GM18508 (cell line): Measurements from ENCODE around the gene TMEM147.

Experiments used
- ATAC-seq: cut with Tn5 transposase; IDR thresholded peaks from one replicate; pipeline ENCODE4 v1.9.1; 2021; ENCODE audit warnings: moderate number of reproducible peaks; ENCODE audit not compliant: insufficient read depth, unreplicated experiment

Gene TMEM147, protein sequence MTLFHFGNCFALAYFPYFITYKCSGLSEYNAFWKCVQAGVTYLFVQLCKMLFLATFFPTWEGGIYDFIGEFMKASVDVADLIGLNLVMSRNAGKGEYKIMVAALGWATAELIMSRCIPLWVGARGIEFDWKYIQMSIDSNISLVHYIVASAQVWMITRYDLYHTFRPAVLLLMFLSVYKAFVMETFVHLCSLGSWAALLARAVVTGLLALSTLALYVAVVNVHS

DNA sequence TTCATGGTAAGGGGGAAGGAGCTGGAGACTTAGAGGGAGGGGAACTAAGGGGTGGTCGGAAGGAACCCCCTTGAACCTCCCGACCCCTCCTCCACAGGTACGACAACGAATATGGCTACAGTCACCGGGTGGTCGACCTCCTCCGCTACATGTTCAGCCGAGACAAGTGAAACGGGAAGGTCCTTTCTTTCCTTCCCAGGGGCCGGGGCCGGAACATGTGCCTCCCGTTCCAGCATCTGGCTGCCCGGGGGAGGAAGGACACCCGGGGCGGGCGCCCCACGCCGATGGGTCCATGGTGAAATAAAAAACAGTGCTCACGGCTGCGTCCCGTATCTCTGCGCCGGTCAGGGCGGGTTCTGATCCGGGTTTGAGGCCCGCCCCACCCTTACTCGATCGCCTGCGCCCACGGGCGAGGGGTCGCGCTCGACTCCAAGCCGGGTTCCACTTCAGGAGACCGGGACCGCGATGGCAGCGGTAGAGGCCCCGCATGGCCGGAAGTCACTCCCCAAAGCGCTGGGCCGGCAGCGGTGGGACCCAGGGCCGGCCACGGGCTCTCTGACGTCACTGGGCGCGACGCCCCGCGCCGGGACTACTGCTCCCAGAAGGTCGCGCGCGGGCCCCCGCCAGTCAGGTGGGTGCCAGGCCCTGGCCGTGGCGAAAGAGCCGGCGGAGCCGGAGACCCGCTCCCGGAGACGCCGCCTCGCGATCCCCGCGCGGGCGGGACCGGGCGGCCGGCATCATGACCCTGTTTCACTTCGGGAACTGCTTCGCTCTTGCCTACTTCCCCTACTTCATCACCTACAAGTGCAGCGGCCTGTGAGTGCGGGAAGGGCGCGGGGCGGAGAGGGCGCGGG lies at the start of gene TMEM147:
Gene TMEM147, plus strand, starts transcription at position 626 of the 854 bp plus-strand sequence. Its CDS starts 114 bp downstream, at position 740.
- ATAC-seq: no peak

DNA sequence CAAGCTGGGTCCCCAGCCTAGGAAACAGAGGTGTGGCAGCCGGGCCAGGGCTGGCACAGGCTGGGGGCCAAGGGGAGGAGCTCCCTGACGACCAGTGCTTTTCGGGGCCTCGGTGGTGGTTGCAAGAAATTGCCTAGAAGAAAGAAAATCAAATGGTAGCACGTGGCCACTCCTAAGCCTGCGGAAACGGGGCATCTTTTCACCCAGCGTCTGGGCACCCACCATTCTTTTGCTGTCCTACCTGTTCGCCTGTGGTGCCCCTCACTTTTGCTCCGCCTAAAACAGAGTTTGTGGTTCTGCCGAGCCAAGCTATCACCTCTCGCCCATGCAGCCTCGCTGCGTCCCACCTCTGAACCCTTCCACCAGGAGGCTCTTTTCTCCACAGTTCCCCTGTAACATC lies 48.0 kb upstream of the TMEM147 start:
- ATAC-seq: no peak

DNA sequence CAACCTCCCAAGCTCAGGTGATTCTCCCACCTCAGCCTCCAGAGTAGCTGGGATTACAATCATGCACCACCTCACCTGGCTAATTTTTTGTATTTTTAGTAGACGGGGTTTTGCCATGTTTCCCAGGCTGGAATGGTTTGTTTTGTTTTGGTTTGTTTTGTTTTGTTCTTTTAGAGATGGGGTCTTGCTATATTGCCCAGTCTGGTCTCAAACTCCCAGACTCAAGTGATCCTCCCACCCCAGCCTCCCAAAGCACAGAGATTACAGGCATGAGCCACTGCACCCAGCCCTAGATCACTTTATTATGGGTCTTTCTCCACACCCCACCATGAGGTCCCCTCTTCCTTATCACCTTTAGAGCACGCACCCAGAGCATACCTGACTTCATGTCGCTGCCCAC lies 47.2 kb upstream of the TMEM147 start:
- no peak for ATAC-seq

DNA sequence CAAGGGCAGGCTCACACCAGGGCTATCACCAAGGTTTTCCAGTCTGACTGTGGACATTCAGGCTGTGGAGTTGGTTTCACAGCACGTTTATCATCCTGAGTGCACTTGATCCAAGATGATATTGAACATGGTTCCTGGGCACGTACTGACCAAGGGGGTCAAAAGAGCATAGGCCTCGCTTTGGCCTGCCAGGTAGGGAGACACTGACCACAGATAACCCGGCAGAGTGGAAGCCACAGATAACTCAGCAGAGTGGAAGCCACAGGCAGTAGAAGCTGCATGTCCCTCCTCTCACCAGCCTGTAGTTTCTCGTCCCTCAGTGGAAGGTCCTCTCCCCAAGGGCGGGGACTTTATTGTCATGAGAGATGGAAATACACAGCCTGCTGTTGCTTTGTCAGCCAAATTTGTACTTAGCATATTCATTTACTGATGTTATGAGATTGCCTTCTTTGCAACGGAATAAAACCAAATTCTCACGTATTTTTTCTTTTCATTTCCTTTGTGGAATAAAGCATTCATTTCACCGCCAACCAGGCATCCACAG lies 46.4 kb upstream of the TMEM147 start:
- no peak for ATAC-seq

DNA sequence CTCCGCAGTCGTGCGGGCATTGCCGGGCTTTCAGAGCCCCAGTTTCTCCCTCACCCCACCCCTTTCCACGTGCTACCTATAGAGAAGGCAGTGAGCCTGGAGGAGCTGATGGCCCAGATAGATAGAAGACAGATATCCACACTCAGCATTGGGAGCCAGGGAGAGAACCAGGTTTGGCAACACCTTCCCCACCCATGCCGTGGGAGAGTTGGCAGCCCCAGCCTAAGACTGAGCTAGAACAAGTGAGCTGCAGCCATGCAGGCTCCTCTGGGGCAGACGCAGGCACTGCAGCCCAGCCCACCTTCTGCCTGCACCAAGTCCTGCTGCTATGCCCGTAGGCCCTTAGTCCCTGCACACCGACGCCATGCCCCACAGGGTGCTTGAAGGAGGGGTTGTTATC lies 44.8 kb upstream of the TMEM147 start:
- no peak for ATAC-seq

DNA sequence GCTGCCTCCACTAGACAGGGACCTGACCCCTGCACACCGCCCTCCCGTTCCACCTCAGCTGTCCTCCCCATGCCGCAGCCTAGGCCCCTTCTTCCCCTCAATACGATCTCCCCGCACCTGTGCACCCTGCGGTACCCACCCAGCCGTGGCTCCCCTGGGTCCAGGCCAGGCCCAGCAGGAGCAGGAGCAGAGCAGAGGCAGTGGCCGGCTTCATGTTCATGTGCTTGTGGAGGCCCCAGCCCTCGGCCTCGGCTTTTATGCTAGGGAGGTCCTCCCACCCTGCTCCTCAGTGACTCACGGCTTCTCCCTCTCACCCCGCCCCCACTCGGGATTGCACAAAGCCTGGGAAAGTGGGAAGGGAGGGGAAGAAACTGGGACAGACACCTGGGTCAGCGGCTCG lies 43.7 kb upstream of the TMEM147 start:
- no peak for ATAC-seq

DNA sequence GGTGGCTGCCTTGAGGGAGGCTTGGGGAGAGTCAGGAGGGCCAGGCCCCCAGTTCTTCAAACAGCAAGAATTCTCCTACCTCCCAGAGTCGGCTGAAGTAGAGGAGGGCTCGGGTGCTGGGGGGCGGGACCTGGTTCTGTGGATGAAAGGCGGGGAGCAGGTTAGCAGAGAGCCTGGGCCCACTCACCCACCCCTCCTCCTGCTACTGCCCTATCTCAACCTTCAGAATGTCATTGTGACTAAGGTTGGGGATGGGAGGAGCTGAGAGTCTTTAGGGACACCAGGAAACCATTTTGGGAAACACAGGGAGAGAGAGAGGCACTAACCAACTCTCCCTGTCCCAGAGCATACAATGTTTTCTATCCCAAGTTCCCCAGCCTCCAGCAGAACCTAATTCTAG lies 42.7 kb upstream of the TMEM147 start:
- ATAC-seq: no peak

DNA sequence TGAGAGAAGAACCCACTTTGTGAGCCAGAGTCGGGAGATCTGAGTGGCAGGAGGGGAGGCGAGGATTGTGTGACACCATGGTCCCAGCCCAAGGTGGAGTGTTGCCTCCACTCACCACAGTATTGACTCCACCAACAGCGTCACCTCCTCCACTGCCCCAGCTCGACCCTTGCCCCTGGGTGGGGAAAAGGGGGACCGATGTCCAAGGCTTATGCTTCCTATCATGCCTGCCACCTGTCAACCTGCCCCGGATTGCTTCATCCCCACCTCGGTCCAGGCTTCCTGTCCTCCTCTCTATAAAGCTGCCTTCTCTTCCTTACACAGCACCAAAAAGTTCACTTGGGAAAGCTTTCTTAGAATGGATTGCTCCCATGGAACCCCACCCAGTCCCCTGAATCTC lies 39.4 kb upstream of the TMEM147 start:
- ATAC-seq: no peak

DNA sequence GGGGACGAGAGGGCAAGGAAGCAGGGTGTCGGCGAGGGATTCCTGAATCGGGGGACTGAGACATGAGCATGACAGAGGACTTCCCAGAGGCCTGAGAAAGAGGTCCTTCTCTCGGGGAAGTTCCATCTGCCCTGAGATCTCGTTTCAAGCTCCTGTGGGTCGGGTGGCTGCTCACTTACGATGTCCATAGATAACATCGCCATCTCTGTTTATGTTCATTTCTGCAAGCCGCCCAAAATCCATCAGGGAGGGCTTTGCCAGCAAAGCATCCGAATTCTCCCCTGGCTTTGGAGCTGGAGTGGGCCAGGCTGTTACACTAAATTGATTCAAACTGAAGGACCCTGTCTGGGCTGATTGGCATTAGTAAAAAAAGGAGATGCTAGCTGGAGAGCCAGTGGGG lies 37.9 kb upstream of the TMEM147 start:
- ATAC-seq: no peak

DNA sequence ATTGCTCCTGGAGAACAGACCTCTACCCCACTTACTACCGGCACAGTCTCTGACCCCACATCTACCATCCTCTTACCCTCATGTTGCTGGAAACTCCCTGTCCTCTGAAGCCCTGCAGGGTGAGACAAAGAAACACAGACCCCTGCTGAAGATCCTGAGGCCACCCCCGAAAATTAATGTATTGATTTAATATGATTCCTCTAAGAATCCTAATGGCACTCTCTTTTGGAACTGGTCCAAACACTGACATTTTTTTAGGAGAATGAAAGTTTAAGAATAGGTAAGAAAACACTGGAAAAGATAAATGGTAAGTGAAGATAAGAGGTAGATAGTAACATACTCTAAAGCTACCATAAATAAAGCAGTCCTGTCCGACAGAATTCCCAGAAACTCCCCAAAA lies 37.3 kb upstream of the TMEM147 start:
- no peak for ATAC-seq

DNA sequence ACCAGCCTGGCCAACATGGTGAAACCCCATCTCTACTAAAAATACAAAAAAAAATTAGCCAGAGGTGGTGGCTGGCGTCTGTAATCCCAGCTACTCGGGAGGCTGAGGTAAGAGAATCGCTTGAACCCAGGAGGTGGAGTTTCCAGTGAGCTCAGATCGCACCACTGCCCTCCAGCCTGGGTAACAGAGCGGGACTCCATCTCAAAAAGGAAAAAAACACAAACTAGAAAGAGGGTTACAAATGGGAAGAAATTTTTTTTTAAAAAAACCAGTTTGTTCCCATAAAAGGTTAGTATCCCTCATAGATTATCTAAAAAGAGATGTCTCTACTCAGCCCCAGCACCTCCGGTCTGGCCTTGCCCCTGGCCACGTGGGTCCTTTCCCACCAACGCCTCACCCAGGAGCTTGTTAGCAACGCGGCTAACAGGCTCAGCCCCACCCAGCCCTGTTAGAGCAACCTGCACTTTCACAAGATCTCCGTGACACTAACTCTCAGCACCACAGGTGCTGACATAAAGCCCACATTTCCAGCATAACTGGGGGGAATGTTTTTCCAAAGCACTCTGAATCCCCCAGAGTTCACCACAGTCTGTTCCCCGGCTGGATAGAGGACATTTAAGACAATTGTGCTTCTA lies 36.3 kb upstream of the TMEM147 start:
- no peak for ATAC-seq

DNA sequence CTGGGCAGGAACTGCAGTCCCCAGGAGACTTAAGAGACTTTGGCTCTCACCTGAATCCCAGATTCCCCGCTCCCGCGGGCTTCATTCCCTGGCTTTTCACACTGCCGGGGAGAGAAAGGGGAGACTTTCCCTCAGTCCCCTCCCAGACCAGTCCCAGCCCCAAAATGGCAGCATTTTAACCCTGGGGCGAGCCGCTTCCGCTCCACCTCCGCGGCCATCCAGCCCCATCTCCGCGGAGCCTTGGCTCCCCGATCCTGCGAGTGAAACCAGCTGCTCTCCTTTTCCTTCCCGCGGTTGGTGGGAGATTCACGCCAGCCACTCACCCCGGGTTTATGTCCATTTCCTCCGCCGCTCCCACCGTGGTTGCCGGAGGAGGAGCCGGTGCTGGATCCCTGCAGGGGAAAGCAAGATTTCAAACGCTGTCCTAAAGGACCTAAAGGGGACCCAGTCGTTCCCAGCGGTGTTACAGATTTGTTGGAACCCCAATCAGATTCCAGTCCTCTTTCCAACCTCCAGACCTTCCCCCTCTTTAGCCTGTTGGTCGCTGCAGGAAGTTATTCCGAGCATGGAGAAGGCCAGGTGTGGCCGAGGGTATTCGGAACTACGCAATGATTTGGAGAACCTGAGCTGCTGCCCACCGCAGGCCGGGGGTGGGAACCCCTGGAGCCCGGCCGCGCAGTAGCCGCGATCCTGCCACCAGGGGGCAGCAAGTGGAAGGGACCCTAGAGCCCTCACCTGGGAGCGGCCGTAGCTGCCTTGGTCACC lies 35.4 kb upstream of the TMEM147 start:
- no peak for ATAC-seq

DNA sequence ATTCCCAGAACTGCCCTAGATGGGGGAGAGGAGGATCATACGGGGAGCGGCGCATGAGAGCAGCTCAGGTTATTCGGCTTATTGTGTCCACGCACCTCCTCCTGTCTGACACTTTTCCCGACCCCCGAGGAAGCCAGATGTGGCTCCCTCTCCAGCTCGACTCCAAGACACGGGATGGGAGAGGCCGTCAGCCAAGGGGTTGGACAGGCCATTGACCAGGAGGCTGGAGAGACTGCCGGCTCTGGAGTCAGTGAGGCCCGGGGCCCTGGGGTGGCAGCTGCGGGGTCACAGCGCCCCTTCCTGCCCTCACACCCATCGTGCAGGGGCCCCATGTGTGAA lies 34.8 kb upstream of the TMEM147 start:
- no peak for ATAC-seq

DNA sequence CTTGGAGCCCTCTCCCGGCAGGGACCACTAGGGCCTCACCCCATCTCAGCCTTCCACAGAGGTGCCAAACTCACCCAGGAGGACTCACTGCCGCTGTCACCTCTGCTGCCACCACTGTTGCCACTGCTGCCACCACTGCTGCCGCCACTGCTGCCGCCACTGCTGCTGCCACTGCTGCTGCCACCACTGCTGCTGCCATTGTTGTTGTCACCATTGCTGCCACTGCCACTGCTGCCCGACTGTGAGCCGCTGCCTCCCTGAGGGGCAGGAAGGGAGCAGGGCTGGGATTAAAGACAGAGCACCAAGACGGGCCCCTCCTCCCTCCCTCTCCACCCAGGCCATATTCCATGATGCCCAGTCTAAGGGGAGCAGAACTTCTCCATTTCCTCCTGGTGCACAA lies 34.1 kb upstream of the TMEM147 start:
- ATAC-seq: no peak

DNA sequence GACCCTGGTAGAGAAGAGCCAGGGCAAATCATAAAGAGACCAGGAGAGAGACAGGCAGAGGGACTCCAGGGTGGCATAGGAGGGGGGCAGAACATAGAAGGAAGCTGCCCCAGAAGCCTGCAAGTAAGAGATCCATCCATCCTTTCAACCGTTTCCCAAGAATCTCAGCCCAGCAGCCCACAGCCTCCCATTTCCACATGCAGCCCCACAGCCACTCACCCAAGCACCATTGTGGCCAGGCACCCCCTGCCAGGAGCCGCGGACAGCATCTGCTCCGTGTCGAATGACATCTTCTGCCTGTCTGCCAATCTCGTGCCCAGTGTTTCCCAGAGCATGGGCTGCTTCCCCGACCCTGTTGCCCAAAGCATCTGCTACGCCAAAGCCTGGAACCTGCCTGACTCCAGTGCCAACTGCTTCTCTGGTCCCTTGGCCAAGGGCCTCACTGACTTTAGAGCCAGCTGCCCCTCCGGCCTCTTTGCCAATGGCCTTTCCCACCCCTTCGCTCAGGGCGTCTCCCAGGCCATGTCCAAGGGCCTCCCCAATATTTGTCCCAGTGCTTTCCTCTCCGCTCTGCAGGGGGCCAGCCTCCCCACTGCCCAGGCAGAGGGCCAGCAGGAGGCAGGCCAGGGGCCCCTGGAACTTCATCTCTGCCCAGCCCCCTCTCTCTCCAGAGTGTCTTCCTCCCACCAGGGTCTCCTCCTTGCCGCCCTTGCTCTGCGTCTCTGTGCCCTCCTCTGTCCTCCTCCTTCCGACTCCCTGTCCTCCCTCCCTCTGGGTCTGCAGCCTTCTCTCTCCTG lies 32.4 kb upstream of the TMEM147 start:
- ATAC-seq: no peak

DNA sequence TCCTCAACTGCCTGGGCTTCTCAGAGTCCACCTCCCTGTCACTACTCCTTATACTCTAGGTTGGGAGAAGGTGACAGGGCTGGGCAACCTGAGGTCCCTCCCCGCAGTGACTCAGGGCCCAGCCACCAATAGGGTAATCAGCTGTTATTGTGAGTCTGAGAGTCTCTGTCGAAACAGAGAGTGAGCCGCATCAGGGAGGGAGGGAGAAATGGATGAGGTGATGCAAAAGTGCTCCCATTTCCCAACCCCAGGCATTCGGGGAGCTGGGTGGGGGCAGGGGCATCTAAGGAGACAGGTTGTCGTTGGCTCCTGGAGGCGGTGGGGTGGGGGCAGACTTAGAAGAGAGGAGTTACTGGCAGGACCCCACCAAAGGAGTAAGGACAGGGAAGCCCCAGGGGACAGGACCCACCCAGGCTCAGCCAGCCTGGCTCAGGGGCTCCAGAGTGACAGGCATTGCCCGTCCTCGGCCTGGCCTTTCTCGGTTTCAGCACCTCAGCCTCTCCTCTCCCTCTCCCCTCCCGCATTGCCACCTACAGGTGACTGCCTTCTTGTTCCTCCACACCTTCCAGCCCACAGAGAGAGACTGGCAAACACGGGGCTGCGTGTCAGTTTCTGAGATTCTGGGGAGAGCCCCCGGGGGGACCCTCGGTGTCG lies 31.7 kb upstream of the TMEM147 start, which contains the start of gene DMKN:
Gene DMKN, minus strand, starts transcription at position 22 of the 654 bp plus-strand sequence. CDS start 174 bp downstream, outside the sequence.
- ATAC-seq: no peak

DNA sequence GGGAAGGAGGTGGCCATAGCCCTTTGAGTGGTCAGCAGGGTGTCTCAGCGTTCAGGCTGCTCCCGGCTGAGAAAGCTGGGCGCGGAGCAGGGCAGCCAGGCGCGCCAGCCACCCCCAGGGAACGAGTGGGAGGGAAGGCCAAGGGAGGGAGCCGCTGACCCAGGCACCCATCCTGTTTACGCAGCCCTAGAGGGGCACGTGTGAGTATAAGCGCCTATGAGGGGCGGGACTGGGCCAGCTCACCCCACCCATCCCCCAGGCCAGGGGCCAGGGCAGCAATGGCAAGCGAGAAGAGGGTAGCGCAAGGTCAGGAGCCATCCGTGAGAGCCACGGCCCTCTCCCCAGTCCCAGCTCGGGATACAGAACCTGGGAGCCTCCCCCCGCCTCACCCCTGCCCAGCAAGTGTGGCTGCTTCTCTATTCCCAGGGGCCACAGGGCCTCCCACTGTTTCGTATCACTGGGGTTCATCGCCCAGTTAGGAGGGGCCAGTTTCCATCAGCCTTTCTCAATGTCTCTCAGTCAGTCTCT lies 31.1 kb upstream of the TMEM147 start:
- ATAC-seq: no peak

DNA sequence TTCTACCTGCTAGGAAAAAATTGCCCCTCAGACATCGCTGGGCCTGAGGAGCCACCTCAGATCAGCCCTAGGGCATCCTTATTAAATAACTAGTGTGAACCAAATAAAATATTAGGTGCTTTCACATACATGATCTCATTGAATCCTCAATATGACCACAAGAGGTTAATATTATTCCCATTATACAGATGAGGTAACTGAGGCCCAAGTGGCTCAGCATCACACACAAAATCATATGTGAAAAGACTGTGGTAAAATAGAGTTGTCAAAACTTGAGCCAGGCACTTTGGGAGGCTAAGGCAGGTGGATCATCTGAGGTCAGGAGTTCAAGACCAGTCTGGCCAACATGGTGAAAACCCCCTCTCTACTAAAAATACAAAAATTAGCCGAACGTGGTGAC lies 29.1 kb upstream of the TMEM147 start:
- no peak for ATAC-seq

DNA sequence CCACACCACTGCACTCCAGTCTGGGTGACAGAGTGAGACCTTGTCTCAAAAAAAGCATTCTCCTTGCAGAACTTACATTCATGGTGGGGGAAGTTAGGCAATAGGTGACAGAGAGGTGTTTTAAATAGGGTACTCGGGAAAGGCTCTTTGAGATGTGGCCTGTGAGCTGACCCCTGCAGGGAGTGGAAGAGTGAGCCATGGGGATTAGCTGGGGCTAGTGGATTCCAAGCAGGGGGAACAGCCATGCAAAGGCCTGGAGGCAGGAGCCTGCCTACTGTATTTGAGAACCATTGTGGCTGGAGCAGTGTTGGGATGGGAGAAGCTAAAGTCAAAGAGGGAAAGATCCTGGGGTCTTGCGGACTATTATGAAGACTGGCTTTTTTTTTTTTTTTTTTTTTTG lies 28.1 kb upstream of the TMEM147 start:
- ATAC-seq: no peak
